ENCODE results near the gene GRK5. TPM values are rescaled to one million over a fixed set of nuclear protein-coding genes. Genes with fewer than 3 reads are reported as not detected.

The GRK5 gene
- total RNA-seq, 2 donors from 2014 or later = 9.1 to 11.9 TPM

DNA sequence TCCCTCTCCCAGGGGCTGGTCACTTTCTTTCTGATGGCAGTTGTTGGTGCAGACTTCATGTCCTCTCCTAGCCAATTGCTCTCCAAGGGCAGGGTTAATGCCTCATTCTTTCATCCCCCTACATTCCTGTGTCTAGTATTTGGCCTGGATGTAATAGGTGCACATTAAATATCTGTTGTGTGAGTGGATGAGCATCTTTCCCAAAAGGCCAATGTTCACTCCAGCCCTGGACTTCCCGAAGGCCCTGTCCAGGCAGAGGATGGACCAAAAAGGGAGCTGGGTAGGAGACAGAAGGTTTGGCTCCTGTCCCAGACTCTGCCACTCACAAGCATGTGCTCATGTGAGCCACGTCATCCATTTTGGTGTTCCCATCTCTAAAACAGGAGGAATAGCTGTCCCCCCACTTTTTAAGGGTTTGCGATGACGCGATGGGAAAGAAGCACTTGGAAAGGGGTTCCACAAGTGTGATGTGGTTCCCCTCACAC is 287.7 kb downstream of the GRK5 start:
- H3K27me3 Mint-ChIP-seq (ENCODE audit: insufficient read depth) = peaks cover 7% of the 10 kb centered on the region
- no peaks in the 10 kb centered on the region for H3K36me3 Mint-ChIP-seq (ENCODE audit: low read depth)
- Histone ChIP-seq H3K27ac (ENCODE audit: low read depth, low read length) (no peak overlapping the region), H3K36me3 (ENCODE audit: control insufficient read depth, insufficient read depth, low read length) (no peaks in the 10 kb centered on the region), H3K4me3 (ENCODE audit: low read length) (no peak overlapping the region), H3K9ac (ENCODE audit: extremely low read depth, low read length, poor library complexity, severe bottlenecking) (no peak overlapping the region), H3K9me3 (ENCODE audit: control insufficient read depth, low read length) (no peaks in the 10 kb centered on the region), H3K27me3 (ENCODE audit: control insufficient read depth, insufficient read depth, low read length, poor library complexity, severe bottlenecking) (no peaks in the 10 kb centered on the region), H3K4me1 (ENCODE audit: control insufficient read depth, insufficient read depth, low read length) (peaks cover 5% of the 10 kb centered on the region)
- H3K4me3 Mint-ChIP-seq = no peak overlapping the region
- no peak for DNase-seq
- TF ChIP-seq, protein P1, sequence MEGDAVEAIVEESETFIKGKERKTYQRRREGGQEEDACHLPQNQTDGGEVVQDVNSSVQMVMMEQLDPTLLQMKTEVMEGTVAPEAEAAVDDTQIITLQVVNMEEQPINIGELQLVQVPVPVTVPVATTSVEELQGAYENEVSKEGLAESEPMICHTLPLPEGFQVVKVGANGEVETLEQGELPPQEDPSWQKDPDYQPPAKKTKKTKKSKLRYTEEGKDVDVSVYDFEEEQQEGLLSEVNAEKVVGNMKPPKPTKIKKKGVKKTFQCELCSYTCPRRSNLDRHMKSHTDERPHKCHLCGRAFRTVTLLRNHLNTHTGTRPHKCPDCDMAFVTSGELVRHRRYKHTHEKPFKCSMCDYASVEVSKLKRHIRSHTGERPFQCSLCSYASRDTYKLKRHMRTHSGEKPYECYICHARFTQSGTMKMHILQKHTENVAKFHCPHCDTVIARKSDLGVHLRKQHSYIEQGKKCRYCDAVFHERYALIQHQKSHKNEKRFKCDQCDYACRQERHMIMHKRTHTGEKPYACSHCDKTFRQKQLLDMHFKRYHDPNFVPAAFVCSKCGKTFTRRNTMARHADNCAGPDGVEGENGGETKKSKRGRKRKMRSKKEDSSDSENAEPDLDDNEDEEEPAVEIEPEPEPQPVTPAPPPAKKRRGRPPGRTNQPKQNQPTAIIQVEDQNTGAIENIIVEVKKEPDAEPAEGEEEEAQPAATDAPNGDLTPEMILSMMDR (conservative IDR thresholded peaks at IDR 0.05) = no peak
- H3K9me3 Mint-ChIP-seq = no peaks in the 10 kb centered on the region
- H3K4me1 Mint-ChIP-seq = peaks cover 6% of the 10 kb centered on the region
- WGBS, 2 experiments (ENCODE audit: insufficient coverage in 1 of 2, insufficient read length in 1 of 2) = 91 to 100% methylated on average over 2 to 5 of the region's 5 CpGs
- no peak overlapping the region for H3K27ac Mint-ChIP-seq

DNA sequence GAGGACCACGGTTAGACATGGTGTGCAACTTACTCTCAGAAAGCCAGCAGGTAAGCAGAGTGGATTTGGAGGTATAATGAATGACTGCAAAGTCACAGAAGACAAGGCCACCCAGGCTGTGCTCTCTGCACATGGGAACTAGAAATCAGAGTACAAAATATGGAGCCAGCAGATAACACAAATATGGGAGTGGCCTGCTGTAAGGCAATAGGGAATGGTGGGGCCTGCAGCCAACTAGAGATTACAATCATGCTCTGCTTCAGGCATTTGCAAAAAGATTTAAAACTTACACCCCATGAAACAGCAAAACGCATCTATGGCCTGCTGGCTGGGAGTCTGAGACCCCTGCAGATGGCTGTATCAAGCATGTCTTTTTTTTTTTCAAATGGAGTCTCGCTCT is 288.2 kb downstream of the GRK5 start:
- TF ChIP-seq, protein P1 (conservative IDR thresholded peaks at IDR 0.05) = no peak
- no peak overlapping the region for H3K27ac Mint-ChIP-seq
- WGBS, 2 experiments (ENCODE audit: insufficient coverage in 1 of 2, insufficient read length in 1 of 2) = 90 to 93% methylated on average over 2 to 3 of the region's 3 CpGs
- no peak overlapping the region for H3K4me3 Mint-ChIP-seq
- Histone ChIP-seq H3K27ac (ENCODE audit: low read depth, low read length) (no peak overlapping the region), H3K9me3 (ENCODE audit: control insufficient read depth, low read length) (no peaks in the 10 kb centered on the region), H3K36me3 (ENCODE audit: control insufficient read depth, insufficient read depth, low read length) (no peaks in the 10 kb centered on the region), H3K27me3 (ENCODE audit: control insufficient read depth, insufficient read depth, low read length, poor library complexity, severe bottlenecking) (no peaks in the 10 kb centered on the region), H3K4me1 (ENCODE audit: control insufficient read depth, insufficient read depth, low read length) (peaks cover 5% of the 10 kb centered on the region), H3K9ac (ENCODE audit: extremely low read depth, low read length, poor library complexity, severe bottlenecking) (no peak overlapping the region), H3K4me3 (ENCODE audit: low read length) (no peak overlapping the region)
- H3K27me3 Mint-ChIP-seq (ENCODE audit: insufficient read depth) = peaks cover 7% of the 10 kb centered on the region
- H3K36me3 Mint-ChIP-seq (ENCODE audit: low read depth) = no peaks in the 10 kb centered on the region
- no peaks in the 10 kb centered on the region for H3K9me3 Mint-ChIP-seq
- no peak for DNase-seq
- H3K4me1 Mint-ChIP-seq = peaks cover 6% of the 10 kb centered on the region

- Mint-ChIP-seq H3K27ac (no peak overlapping the region), H3K4me1 (peaks cover 6% of the 10 kb centered on the region)
- TF ChIP-seq, protein P1 (conservative IDR thresholded peaks at IDR 0.05) = peak; percentile 29
Measured at GRCh38 chr10:119496273-119496672, 288.9 kb downstream of the GRK5 start.

More at GRCh38 chr10:119496273-119496672, 288.9 kb downstream of the GRK5 start:
- 77 to 84% methylated on average over 7 of the region's 7 CpGs for WGBS, 2 experiments (ENCODE audit: insufficient coverage in 1 of 2, insufficient read length in 1 of 2)
- peaks cover 7% of the 10 kb centered on the region for H3K27me3 Mint-ChIP-seq (ENCODE audit: insufficient read depth)
- H3K4me3 Mint-ChIP-seq = no peak overlapping the region
- Histone ChIP-seq H3K4me1 (ENCODE audit: control insufficient read depth, insufficient read depth, low read length) (peaks cover 5% of the 10 kb centered on the region), H3K4me3 (ENCODE audit: low read length) (no peak overlapping the region), H3K27me3 (ENCODE audit: control insufficient read depth, insufficient read depth, low read length, poor library complexity, severe bottlenecking) (no peaks in the 10 kb centered on the region), H3K27ac (ENCODE audit: low read depth, low read length) (no peak overlapping the region), H3K36me3 (ENCODE audit: control insufficient read depth, insufficient read depth, low read length) (no peaks in the 10 kb centered on the region), H3K9me3 (ENCODE audit: control insufficient read depth, low read length) (no peaks in the 10 kb centered on the region), H3K9ac (ENCODE audit: extremely low read depth, low read length, poor library complexity, severe bottlenecking) (no peak overlapping the region)
- no peak for DNase-seq
- no peaks in the 10 kb centered on the region for H3K36me3 Mint-ChIP-seq (ENCODE audit: low read depth)
- H3K9me3 Mint-ChIP-seq = no peaks in the 10 kb centered on the region

Data from endodermal cell (in vitro differentiated cells).